ENCODE data around the gene DHRS11. TPM values are rescaled to one million over a fixed set of nuclear protein-coding genes. Genes with fewer than 3 reads are reported as not detected.

The DHRS11 gene
- total RNA-seq, 6 experiments from 2014 or later, result 5.1 to 13.6 (median 9.3) TPM

- no peak overlapping the region for H3K27ac ChIP-seq
- H3K4me3 ChIP-seq, result peak overlapping the region in 2 of 3 donors; percentile 21 to 27
- no peaks in the 10 kb centered on the region for H3K9me3 ChIP-seq
- WGBS (ENCODE audit: insufficient coverage, low coverage, low lambda C conversion rate, missing lambda C conversion rate), result 6% methylated on average over 13 of the region's 43 CpGs
- no peak for DNase-seq
- ATAC-seq, result peak in 1 of 4 donors; percentile 27
- no peaks in the 10 kb centered on the region for H3K36me3 ChIP-seq
- peaks cover 7 to 11% of the 10 kb centered on the region in 2 donors for H3K27me3 ChIP-seq
- intact Hi-C loops (cut with DNase I), result no loop called here
- TF ChIP-seq POLR2A (IDR thresholded peaks at IDR 0.05), result no peak
- no peak for TF ChIP-seq CTCF (IDR thresholded peaks at IDR 0.05)
- H3K4me1 ChIP-seq, result peaks cover 0 to 12% (median 0%) of the 10 kb centered on the region in 4 donors
These were observed 49.7 kb downstream of the DHRS11 start for GRCh38 chr17:36641331-36641876.

- ATAC-seq, result peak in 2 of 4 donors; percentile 14
- intact Hi-C loops (cut with DNase I), result no loop called here
These were observed 50.5 kb downstream of the DHRS11 start for GRCh38 chr17:36641877-36642845.

GRCh38 chr17:36643086-36643685, 51.5 kb downstream of the DHRS11 start:
- intact Hi-C loops (cut with DNase I), result no loop called here
- H3K27me3 ChIP-seq, result peaks cover 7 to 11% of the 10 kb centered on the region in 2 donors
- no peak for TF ChIP-seq POLR2A (IDR thresholded peaks at IDR 0.05)
- TF ChIP-seq CTCF (IDR thresholded peaks at IDR 0.05), result no peak
- ATAC-seq (no peak), DNase-seq (no peak)
- WGBS (ENCODE audit: insufficient coverage, low coverage, low lambda C conversion rate, missing lambda C conversion rate), result 54% methylated on average over 3 of the region's 3 CpGs
- no peak overlapping the region for H3K27ac ChIP-seq
- H3K4me3 ChIP-seq, result no peak overlapping the region
- no peaks in the 10 kb centered on the region for H3K9me3 ChIP-seq
- no peaks in the 10 kb centered on the region for H3K36me3 ChIP-seq
- H3K4me1 ChIP-seq, result peaks cover 0 to 12% (median 0%) of the 10 kb centered on the region in 4 donors

More at GRCh38 chr17:36641877-36642845, 50.5 kb downstream of the DHRS11 start:
- Histone ChIP-seq H3K27ac (no peak overlapping the region), H3K4me1 (peaks cover 0 to 12% (median 0%) of the 10 kb centered on the region in 4 donors), H3K36me3 (no peaks in the 10 kb centered on the region), H3K4me3 (peak overlapping the region in 2 of 3 donors; percentile 21 to 27), H3K27me3 (peaks cover 7 to 11% of the 10 kb centered on the region in 2 donors), H3K9me3 (no peaks in the 10 kb centered on the region)
- WGBS (ENCODE audit: insufficient coverage, low coverage, low lambda C conversion rate, missing lambda C conversion rate), result 5% methylated on average over 26 of the region's 64 CpGs
- peak in 1 of 3 donors; percentile 25 for DNase-seq
- TF ChIP-seq POLR2A (IDR thresholded peaks at IDR 0.05) (no peak), CTCF (IDR thresholded peaks at IDR 0.05) (no peak)

GRCh38 chr17:36645422-36645821, 53.7 kb downstream of the DHRS11 start:
- Histone ChIP-seq H3K4me1 (peaks cover 0 to 12% (median 0%) of the 10 kb centered on the region in 4 donors), H3K36me3 (no peaks in the 10 kb centered on the region), H3K9me3 (no peaks in the 10 kb centered on the region), H3K27me3 (peaks cover 4 to 7% of the 10 kb centered on the region in 2 donors), H3K27ac (no peak overlapping the region), H3K4me3 (no peak overlapping the region)
- TF ChIP-seq POLR2A (IDR thresholded peaks at IDR 0.05) (no peak), CTCF (IDR thresholded peaks at IDR 0.05) (no peak)
- DNase-seq, result no peak
- WGBS (ENCODE audit: insufficient coverage, low coverage, low lambda C conversion rate, missing lambda C conversion rate), result 86% methylated on average over 3 of the region's 3 CpGs
- ATAC-seq, result no peak
- intact Hi-C loops (cut with DNase I), result no loop called here
